Measurements from ENCODE around the gene FXYD6. TPM values are rescaled to one million over a fixed set of nuclear protein-coding genes. Genes with fewer than 3 reads are reported as not detected.

FXYD6 gene
- total RNA-seq, 2 donors from 2014 or later: 16.8 to 23.9 TPM

DNA sequence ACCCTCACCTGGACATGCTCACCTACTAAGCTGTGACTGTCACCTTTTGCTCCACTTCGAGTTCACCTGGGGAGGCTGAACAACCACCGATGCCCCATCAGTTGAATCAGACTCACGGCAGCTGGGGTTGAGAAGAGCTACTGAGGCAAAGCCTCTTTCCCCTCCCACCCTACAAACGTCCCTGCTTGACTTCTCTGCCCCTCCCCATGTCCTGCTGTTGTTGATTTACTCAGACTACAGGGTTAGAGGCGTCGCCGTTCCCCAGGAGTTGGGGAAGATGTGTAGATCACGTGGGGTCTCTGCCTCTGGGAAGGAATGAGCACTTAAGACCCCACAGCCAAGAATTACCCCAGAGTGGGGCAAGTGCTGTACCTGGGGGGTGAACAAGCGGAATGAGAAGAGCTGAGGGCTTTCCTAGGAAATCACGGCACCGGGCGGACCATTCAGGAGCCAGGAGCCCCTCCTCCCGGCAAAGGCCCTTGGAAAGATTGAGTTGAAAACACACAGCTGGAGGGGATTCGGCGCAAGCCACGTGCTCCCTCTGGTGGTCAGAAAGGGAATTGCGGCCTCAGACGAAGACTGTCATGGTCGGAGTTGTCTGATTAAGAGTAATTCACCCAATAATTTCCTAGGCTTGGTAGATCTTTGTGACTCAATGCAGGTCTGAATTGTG is 59.0 kb downstream of the FXYD6 start:
- whole genome bisulfite sequencing, 2 donors: 8 to 12% methylated on average over 19 of the region's 19 CpGs

DNA sequence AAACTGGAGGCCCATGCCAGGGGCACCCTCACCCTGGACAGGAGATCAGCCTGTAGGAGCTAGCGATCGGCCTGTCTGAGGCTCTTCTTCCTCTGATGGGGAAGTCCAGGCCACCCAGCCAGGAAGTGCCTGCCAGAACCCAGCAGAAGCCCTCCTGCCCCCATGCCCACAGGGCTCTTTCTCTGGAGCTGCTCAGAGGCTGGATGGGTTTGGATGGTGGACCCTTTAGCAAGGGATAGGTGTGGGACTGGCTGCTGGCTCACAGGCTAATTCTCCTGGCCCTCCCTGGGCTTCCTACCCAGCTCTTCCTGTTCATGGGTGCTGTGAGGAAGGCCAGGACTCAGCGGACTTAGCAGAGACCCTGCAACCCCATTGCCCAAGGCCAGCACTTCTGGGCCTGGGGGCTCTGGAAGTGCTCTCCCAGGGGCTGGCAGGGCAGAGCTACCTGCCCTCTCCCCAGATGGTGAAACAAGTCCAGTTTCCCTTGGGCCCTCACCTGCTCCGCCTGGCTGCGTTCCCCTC is 59.6 kb downstream of the FXYD6 start:
- no peak overlapping the region for H3K4me3 ChIP-seq
- H3K27me3 ChIP-seq: no peaks in the 10 kb centered on the region
- peak overlapping the region; percentile 66 to 88 (median 86) for H3K27ac ChIP-seq
- WGBS, 2 donors: 60 to 65% methylated on average over 4 to 5 of the region's 5 CpGs
- H3K36me3 ChIP-seq (replicated peaks in 1 of 2; ENCODE audit: insufficient read depth in 1 of 2, low read depth in 2 of 2): no peaks in the 10 kb centered on the region
- ATAC-seq (peak; percentile 1), DNase-seq (peak in 1 of 4 donors; percentile 25)
- intact Hi-C loops (cut with DNase I): no loop called here
- peaks cover 65% of the 10 kb centered on the region for H3K4me1 ChIP-seq
- no peaks in the 10 kb centered on the region for H3K9me3 ChIP-seq
- TF ChIP-seq POLR2A (IDR thresholded peaks at IDR 0.05): no peak
- TF ChIP-seq, protein P1, sequence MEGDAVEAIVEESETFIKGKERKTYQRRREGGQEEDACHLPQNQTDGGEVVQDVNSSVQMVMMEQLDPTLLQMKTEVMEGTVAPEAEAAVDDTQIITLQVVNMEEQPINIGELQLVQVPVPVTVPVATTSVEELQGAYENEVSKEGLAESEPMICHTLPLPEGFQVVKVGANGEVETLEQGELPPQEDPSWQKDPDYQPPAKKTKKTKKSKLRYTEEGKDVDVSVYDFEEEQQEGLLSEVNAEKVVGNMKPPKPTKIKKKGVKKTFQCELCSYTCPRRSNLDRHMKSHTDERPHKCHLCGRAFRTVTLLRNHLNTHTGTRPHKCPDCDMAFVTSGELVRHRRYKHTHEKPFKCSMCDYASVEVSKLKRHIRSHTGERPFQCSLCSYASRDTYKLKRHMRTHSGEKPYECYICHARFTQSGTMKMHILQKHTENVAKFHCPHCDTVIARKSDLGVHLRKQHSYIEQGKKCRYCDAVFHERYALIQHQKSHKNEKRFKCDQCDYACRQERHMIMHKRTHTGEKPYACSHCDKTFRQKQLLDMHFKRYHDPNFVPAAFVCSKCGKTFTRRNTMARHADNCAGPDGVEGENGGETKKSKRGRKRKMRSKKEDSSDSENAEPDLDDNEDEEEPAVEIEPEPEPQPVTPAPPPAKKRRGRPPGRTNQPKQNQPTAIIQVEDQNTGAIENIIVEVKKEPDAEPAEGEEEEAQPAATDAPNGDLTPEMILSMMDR (IDR thresholded peaks at IDR 0.05): no peak

More for the DNA sequence above, 59.0 kb downstream of the FXYD6 start:
- peak overlapping the region; percentile 66 to 88 (median 86) for H3K27ac ChIP-seq
- H3K9me3 ChIP-seq: no peaks in the 10 kb centered on the region
- no peak overlapping the region for H3K4me3 ChIP-seq
- ATAC-seq (peak; percentile 46), DNase-seq (peak; percentile 79 to 84 (median 83))
- no peaks in the 10 kb centered on the region for H3K27me3 ChIP-seq
- peaks cover 65% of the 10 kb centered on the region for H3K4me1 ChIP-seq
- intact Hi-C loops (cut with DNase I): no loop called here
- no peaks in the 10 kb centered on the region for H3K36me3 ChIP-seq (replicated peaks in 1 of 2; ENCODE audit: insufficient read depth in 1 of 2, low read depth in 2 of 2)
- TF ChIP-seq POLR2A (IDR thresholded peaks at IDR 0.05): peak in 1 of 3 donors; percentile 34
- TF ChIP-seq, protein P1 (IDR thresholded peaks at IDR 0.05): peak; percentile 97 to 100 (median 99)

DNA sequence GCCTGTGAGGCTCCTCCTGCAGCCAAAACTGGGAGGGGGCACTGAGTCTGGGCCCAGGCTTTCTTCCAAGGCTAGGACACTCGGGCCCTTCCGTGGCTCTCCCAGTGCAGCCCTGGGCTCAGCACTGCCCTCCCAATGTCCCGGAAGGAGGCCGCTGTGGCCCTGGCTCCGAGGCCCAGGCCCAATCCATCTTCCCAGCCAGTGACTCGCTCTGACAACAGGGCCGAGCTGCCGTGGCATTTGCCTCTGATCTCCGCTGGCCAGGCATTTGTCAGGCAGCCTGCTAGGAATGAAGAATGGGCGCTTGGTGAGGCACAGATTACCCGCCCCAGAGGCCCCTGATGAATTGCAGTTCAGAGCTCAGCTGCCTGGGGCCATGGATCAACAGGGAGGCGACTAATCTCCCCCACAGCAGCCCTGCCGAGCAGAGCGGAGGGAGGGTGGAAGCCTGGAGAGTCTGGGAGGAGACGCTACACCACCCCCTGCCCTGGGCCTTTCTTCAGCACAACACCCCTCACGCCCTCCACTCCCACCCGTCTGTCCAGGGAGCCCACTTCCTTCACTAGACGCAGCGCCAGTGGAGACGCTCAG is 60.2 kb downstream of the FXYD6 start:
- no peaks in the 10 kb centered on the region for H3K36me3 ChIP-seq (replicated peaks in 1 of 2; ENCODE audit: insufficient read depth in 1 of 2, low read depth in 2 of 2)
- 60 to 62% methylated on average over 2 to 20 of the region's 20 CpGs for WGBS, 2 donors
- no peaks in the 10 kb centered on the region for H3K27me3 ChIP-seq
- intact Hi-C loops (cut with DNase I): no loop called here
- H3K9me3 ChIP-seq: no peaks in the 10 kb centered on the region
- ATAC-seq (peak; percentile 59), DNase-seq (peak; percentile 63 to 83 (median 78))
- H3K27ac ChIP-seq: peak overlapping the region; percentile 66 to 88 (median 86)
- H3K4me3 ChIP-seq: no peak overlapping the region
- peaks cover 65% of the 10 kb centered on the region for H3K4me1 ChIP-seq
- TF ChIP-seq, protein P1 (IDR thresholded peaks at IDR 0.05): no peak
- TF ChIP-seq POLR2A (IDR thresholded peaks at IDR 0.05): peak in 2 of 3 donors; percentile 34 to 42

DNA sequence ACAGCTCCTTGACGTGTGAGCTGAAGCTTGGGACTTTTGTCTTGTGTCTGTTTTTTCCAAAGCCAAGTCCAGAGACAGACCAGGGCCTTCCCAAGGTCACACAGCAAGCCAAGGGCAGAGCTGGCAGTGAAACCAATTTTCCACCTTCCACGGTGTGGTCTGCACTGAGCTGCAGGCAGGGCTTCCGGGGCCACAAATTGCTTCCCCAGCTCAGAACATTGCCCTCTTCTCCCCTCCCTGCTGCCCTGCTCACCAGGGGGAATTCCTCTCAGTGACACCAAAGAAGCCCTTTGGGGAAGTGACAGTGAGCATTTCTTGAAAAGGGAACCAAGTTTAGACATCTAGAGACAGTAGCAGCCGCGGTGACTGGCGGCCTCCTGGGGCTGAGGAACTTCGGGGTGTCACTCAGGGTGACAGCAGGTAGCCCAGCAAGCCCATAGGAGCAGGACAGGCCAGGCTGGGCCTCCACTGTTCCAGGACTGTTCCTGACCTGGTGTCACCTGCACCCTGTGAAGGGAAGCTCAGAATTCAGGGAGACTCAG is 61.1 kb downstream of the FXYD6 start:
- no peaks in the 10 kb centered on the region for H3K9me3 ChIP-seq
- ATAC-seq: peak; percentile 16
- 8 to 29% methylated on average over 1 to 7 of the region's 7 CpGs for WGBS, 2 donors
- peaks cover 63% of the 10 kb centered on the region for H3K4me1 ChIP-seq
- intact Hi-C loops (cut with DNase I): no loop called here
- H3K27ac ChIP-seq: peak overlapping the region; percentile 58 to 88 (median 86)
- no peaks in the 10 kb centered on the region for H3K36me3 ChIP-seq (replicated peaks in 1 of 2; ENCODE audit: insufficient read depth in 1 of 2, low read depth in 2 of 2)
- no peaks in the 10 kb centered on the region for H3K27me3 ChIP-seq
- DNase-seq: peak in 3 of 4 donors; percentile 40 to 66 (median 47)
- no peak for TF ChIP-seq POLR2A (IDR thresholded peaks at IDR 0.05)
- TF ChIP-seq, protein P1 (IDR thresholded peaks at IDR 0.05): no peak
- H3K4me3 ChIP-seq: no peak overlapping the region
